WTC11 (cell line): ENCODE data around the gene ULK4. TPM values are rescaled to one million over a fixed set of nuclear protein-coding genes. Genes with fewer than 3 reads are reported as not detected.

Experiments
- ATAC-seq: fragments of 200-7000 bp; cut with Tn5 transposase; 2 replicates; pipeline ENCODE4 v1.10.0; 2021; ENCODE audit warnings: mild to moderate bottlenecking, moderate library complexity
- CTCF ChIA-PET: fragments of 300-600 bp; sonication (Branson Sonifier 250); formaldehyde crosslinking; loops from one replicate; lab custom pipeline; 2021; ENCODE audit warnings: antibody characterized with exemption; lab: Charles Lee
- POLR2A ChIA-PET: fragments of 350-600 bp; sonication (Branson Sonifier 250); formaldehyde crosslinking; loops from one replicate; lab custom pipeline; 2021; ENCODE audit warnings: antibody characterized with exemption; lab: Charles Lee
- DNase-seq: peaks from one replicate; pipeline ENCODE4 v3.0.0; 2021; ENCODE audit warnings: low spot score
- H3K27ac Mint-ChIP-seq: 2 replicates; pipeline ENCODE4 v1.8.0; 2021; ENCODE audit warnings: mixed read lengths
- H3K27me3 Mint-ChIP-seq: 2 replicates; pipeline ENCODE4 v1.8.0; 2021; ENCODE audit warnings: low read depth, mild to moderate bottlenecking, moderate library complexity, mixed read lengths
- H3K36me3 Mint-ChIP-seq: 2 replicates; pipeline ENCODE4 v1.8.0; 2021; ENCODE audit warnings: mixed read lengths
- H3K4me1 Mint-ChIP-seq: 2 replicates; pipeline ENCODE4 v1.8.0; 2022; ENCODE audit warnings: mixed read lengths
- H3K4me3 Mint-ChIP-seq: 2 replicates; pipeline ENCODE4 v1.8.0; 2021; ENCODE audit warnings: mild to moderate bottlenecking, moderate library complexity, mixed read lengths
- H3K9me3 Mint-ChIP-seq: 2 replicates; pipeline ENCODE4 v1.8.0; 2021; ENCODE audit warnings: mixed read lengths
- ESRRA ChIP-seq: sonication (generic); formaldehyde crosslinking; IDR thresholded peaks from 2 replicates; pipeline ENCODE4 v1.8.1; 2022; ENCODE audit warnings: mild to moderate bottlenecking, missing genetic modification reagents, borderline replicate concordance
- FOXJ3 ChIP-seq: sonication (generic); formaldehyde crosslinking; IDR thresholded peaks from 2 replicates; pipeline ENCODE4 v1.9.0; 2021; ENCODE audit warnings: missing genetic modification reagents, mild to moderate bottlenecking, borderline replicate concordance
- FOXK1 ChIP-seq: sonication (generic); formaldehyde crosslinking; IDR thresholded peaks from 2 replicates; pipeline ENCODE4 v1.8.0; 2022; ENCODE audit warnings: mild to moderate bottlenecking, moderate library complexity, missing genetic modification reagents
- KAT7 ChIP-seq: sonication (generic); formaldehyde crosslinking; IDR thresholded peaks from 2 replicates; pipeline ENCODE4 v1.8.1; 2023; ENCODE audit warnings: missing genetic modification reagents, mild to moderate bottlenecking, borderline replicate concordance
- NR1H2 ChIP-seq: sonication (generic); formaldehyde crosslinking; IDR thresholded peaks from 2 replicates; pipeline ENCODE4 v1.9.0; 2021; ENCODE audit warnings: mild to moderate bottlenecking, moderate library complexity, missing genetic modification reagents
- NR2C2 ChIP-seq: sonication (generic); formaldehyde crosslinking; IDR thresholded peaks from 2 replicates; pipeline ENCODE4 v1.8.0; 2022; ENCODE audit warnings: mild to moderate bottlenecking, missing genetic modification reagents
- SOX15 ChIP-seq: fragments of 250-450 bp; sonication (Bioruptor Pico); IDR thresholded peaks from 2 replicates; pipeline ENCODE4 v1.9.0; 2021; ENCODE audit warnings: mild to moderate bottlenecking
- TCF7 ChIP-seq: sonication (generic); formaldehyde crosslinking; IDR thresholded peaks from 2 replicates; pipeline ENCODE4 v1.8.0; 2022; ENCODE audit warnings: mild to moderate bottlenecking, low read depth, missing genetic modification reagents, moderate library complexity
- TEAD4 ChIP-seq: sonication (generic); formaldehyde crosslinking; IDR thresholded peaks from 2 replicates; pipeline ENCODE4 v1.8.0; 2022; ENCODE audit warnings: mild to moderate bottlenecking, missing genetic modification reagents
- USF1 ChIP-seq: sonication (generic); formaldehyde crosslinking; IDR thresholded peaks from 2 replicates; pipeline ENCODE4 v1.8.0; 2022; ENCODE audit warnings: mild to moderate bottlenecking, missing genetic modification reagents
- ZBTB21 ChIP-seq: sonication (generic); formaldehyde crosslinking; IDR thresholded peaks from 2 replicates; pipeline ENCODE4 v1.8.1; 2023; ENCODE audit warnings: mild to moderate bottlenecking, missing genetic modification reagents, borderline replicate concordance
- ZNF425 ChIP-seq: fragments of 250-450 bp; sonication (Bioruptor Pico); conservative IDR thresholded peaks from 2 replicates; pipeline ENCODE4 v1.9.0; 2021; ENCODE audit warnings: mild to moderate bottlenecking
- ZNF512 ChIP-seq: sonication (generic); formaldehyde crosslinking; IDR thresholded peaks from 2 replicates; pipeline ENCODE4 v1.8.1; 2022; ENCODE audit warnings: missing genetic modification reagents, borderline replicate concordance
- ZNF671 ChIP-seq: fragments of 250-450 bp; sonication (Bioruptor Pico); IDR thresholded peaks from 2 replicates; pipeline ENCODE4 v1.8.0; 2021; ENCODE audit warnings: mild to moderate bottlenecking
- total RNA-seq: library from RNA; stranded (reverse); gene quantifications from 3 replicates; pipeline ENCODE4 v1.2.3, GENCODE V29; 2021
- TF ChIP-seq, protein P1 (sequence below): sonication (generic); formaldehyde crosslinking; IDR thresholded peaks from 2 replicates; pipeline ENCODE4 v1.8.1; 2022; ENCODE audit warnings: mild to moderate bottlenecking, moderate library complexity, missing genetic modification reagents
- TF ChIP-seq, protein P2 (sequence below): fragments of 250-450 bp; sonication (Bioruptor Pico); IDR thresholded peaks from 2 replicates; pipeline ENCODE4 v1.9.0; 2021; ENCODE audit warnings: mild to moderate bottlenecking, borderline replicate concordance
- TF ChIP-seq, protein P3 (sequence below): fragments of 250-450 bp; sonication (Bioruptor Pico); IDR thresholded peaks from 2 replicates; pipeline ENCODE4 v1.8.0; 2021; ENCODE audit warnings: mild to moderate bottlenecking
- TF ChIP-seq, protein P4 (sequence below): sonication (generic); formaldehyde crosslinking; conservative IDR thresholded peaks from 2 replicates; pipeline ENCODE4 v1.8.1; 2023; ENCODE audit warnings: mild to moderate bottlenecking, low read depth, missing genetic modification reagents, moderate library complexity

Gene ULK4
- total RNA-seq, 1 experiment from 2014 or later = 9.2 TPM

DNA sequence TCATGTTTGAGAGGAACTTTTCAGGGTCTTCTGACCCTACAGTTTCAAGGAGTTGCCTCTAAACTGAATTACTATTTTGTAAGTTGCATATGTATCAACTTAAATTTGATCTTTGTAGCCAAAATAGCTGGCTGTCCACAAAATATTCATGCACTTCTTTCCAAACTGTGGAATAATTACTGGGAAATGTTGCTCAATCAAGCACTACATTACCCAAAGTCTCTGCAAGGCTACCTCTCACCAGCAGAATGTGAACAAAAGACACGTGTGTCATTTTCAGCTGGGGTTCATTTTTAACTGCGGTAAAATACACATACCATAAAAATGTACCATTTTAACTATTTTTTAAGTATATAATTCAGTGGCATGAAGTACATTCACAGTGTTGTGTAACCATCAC lies 442.2 kb downstream of the ULK4 start:
- peaks cover 17% of the 10 kb centered on the region for H3K9me3 Mint-ChIP-seq
- ATAC-seq = no peak
- POLR2A ChIA-PET = no interaction called here
- no peak overlapping the region for H3K4me3 Mint-ChIP-seq
- peaks cover 11% of the 10 kb centered on the region for H3K4me1 Mint-ChIP-seq
- CTCF ChIA-PET = interaction anchor here (1.6 kb wide), 1 partner anchor 12 kb away, joined by 3 read pairs; no protein-coding TSS in a partner anchor
- H3K27me3 Mint-ChIP-seq = no peaks in the 10 kb centered on the region
- H3K36me3 Mint-ChIP-seq = peaks cover 6% of the 10 kb centered on the region
- TF ChIP-seq, protein P1, sequence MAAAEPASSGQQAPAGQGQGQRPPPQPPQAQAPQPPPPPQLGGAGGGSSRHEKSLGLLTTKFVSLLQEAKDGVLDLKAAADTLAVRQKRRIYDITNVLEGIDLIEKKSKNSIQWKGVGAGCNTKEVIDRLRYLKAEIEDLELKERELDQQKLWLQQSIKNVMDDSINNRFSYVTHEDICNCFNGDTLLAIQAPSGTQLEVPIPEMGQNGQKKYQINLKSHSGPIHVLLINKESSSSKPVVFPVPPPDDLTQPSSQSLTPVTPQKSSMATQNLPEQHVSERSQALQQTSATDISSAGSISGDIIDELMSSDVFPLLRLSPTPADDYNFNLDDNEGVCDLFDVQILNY (CRISPR knock-in tag) = no peak
- TF ChIP-seq ESRRA (CRISPR knock-in tag) (no peak), TEAD4 (CRISPR knock-in tag) (no peak), FOXJ3 (CRISPR knock-in tag) (no peak), KAT7 (CRISPR knock-in tag) (no peak), ZBTB21 (CRISPR knock-in tag) (no peak), NR2C2 (no peak), ZNF425 (CRISPR knock-in tag) (no peak), FOXK1 (CRISPR knock-in tag) (no peak), NR1H2 (CRISPR knock-in tag) (no peak), SOX15 (no peak), ZNF512 (CRISPR knock-in tag) (no peak), TCF7 (CRISPR knock-in tag) (no peak)
- TF ChIP-seq, protein P2, sequence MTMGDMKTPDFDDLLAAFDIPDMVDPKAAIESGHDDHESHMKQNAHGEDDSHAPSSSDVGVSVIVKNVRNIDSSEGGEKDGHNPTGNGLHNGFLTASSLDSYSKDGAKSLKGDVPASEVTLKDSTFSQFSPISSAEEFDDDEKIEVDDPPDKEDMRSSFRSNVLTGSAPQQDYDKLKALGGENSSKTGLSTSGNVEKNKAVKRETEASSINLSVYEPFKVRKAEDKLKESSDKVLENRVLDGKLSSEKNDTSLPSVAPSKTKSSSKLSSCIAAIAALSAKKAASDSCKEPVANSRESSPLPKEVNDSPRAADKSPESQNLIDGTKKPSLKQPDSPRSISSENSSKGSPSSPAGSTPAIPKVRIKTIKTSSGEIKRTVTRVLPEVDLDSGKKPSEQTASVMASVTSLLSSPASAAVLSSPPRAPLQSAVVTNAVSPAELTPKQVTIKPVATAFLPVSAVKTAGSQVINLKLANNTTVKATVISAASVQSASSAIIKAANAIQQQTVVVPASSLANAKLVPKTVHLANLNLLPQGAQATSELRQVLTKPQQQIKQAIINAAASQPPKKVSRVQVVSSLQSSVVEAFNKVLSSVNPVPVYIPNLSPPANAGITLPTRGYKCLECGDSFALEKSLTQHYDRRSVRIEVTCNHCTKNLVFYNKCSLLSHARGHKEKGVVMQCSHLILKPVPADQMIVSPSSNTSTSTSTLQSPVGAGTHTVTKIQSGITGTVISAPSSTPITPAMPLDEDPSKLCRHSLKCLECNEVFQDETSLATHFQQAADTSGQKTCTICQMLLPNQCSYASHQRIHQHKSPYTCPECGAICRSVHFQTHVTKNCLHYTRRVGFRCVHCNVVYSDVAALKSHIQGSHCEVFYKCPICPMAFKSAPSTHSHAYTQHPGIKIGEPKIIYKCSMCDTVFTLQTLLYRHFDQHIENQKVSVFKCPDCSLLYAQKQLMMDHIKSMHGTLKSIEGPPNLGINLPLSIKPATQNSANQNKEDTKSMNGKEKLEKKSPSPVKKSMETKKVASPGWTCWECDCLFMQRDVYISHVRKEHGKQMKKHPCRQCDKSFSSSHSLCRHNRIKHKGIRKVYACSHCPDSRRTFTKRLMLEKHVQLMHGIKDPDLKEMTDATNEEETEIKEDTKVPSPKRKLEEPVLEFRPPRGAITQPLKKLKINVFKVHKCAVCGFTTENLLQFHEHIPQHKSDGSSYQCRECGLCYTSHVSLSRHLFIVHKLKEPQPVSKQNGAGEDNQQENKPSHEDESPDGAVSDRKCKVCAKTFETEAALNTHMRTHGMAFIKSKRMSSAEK (CRISPR knock-in tag) = no peak
- TF ChIP-seq, protein P3, sequence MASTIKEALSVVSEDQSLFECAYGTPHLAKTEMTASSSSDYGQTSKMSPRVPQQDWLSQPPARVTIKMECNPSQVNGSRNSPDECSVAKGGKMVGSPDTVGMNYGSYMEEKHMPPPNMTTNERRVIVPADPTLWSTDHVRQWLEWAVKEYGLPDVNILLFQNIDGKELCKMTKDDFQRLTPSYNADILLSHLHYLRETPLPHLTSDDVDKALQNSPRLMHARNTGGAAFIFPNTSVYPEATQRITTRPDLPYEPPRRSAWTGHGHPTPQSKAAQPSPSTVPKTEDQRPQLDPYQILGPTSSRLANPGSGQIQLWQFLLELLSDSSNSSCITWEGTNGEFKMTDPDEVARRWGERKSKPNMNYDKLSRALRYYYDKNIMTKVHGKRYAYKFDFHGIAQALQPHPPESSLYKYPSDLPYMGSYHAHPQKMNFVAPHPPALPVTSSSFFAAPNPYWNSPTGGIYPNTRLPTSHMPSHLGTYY = no peak
- DNase-seq = no peak
- no peak overlapping the region for H3K27ac Mint-ChIP-seq

DNA sequence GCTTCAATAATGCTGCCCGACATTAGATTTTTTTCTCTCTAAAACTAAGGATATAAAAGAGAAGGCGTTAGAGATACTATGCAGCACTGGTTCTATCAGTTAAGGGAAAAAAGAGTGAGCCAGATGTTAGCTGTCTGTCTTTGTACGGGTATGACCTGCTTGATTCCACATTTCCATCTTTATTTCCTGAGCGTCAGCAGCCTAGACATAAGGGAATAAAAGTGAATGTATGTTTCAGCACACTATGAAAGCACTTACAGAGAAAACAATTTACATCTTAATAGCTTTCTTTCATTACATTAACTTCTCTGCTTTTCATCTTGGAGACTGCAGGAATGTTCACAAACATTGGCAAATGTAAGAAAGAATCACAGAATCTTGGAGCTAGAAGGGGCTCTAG lies 443.3 kb downstream of the ULK4 start:
- H3K4me3 Mint-ChIP-seq = no peak overlapping the region
- no peak overlapping the region for H3K27ac Mint-ChIP-seq
- POLR2A ChIA-PET = no interaction called here
- H3K4me1 Mint-ChIP-seq = peaks cover 11% of the 10 kb centered on the region
- peaks cover 6% of the 10 kb centered on the region for H3K36me3 Mint-ChIP-seq
- DNase-seq (no peak), ATAC-seq (no peak)
- CTCF ChIA-PET = interaction anchor here (1.6 kb wide), 1 partner anchor 11 kb away, joined by 3 read pairs; no protein-coding TSS in a partner anchor
- no peaks in the 10 kb centered on the region for H3K27me3 Mint-ChIP-seq
- peaks cover 17% of the 10 kb centered on the region for H3K9me3 Mint-ChIP-seq
- TF ChIP-seq TEAD4 (CRISPR knock-in tag) = no peak
- TF ChIP-seq ZNF425 (CRISPR knock-in tag) = no peak
- TF ChIP-seq ZNF671 = no peak
- TF ChIP-seq, protein P4, sequence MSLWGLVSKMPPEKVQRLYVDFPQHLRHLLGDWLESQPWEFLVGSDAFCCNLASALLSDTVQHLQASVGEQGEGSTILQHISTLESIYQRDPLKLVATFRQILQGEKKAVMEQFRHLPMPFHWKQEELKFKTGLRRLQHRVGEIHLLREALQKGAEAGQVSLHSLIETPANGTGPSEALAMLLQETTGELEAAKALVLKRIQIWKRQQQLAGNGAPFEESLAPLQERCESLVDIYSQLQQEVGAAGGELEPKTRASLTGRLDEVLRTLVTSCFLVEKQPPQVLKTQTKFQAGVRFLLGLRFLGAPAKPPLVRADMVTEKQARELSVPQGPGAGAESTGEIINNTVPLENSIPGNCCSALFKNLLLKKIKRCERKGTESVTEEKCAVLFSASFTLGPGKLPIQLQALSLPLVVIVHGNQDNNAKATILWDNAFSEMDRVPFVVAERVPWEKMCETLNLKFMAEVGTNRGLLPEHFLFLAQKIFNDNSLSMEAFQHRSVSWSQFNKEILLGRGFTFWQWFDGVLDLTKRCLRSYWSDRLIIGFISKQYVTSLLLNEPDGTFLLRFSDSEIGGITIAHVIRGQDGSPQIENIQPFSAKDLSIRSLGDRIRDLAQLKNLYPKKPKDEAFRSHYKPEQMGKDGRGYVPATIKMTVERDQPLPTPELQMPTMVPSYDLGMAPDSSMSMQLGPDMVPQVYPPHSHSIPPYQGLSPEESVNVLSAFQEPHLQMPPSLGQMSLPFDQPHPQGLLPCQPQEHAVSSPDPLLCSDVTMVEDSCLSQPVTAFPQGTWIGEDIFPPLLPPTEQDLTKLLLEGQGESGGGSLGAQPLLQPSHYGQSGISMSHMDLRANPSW (CRISPR knock-in tag) = no peak
- no peak for TF ChIP-seq USF1 (CRISPR knock-in tag)
